Endothelial cell (in vitro differentiated cells): Measurements from ENCODE around the gene KCNE5. TPM values are rescaled to one million over a fixed set of nuclear protein-coding genes. Genes with fewer than 3 reads are reported as not detected.
"Not testable (repeated sequence)": the region's sequence is repeated elsewhere in the genome, so short reads cannot be mapped to it uniquely, and the experiment has no call there.

Experiments
- DNase-seq: peaks from one replicate; pipeline ENCODE4 v3.0.0; 2021; ENCODE audit warnings: low spot score
- H3K27ac Mint-ChIP-seq: one replicate; pipeline ENCODE4 v1.8.0; 2021; ENCODE audit warnings: mixed read lengths, inconsistent platforms; ENCODE audit not compliant: unreplicated experiment
- H3K27me3 Mint-ChIP-seq: one replicate; pipeline ENCODE4 v1.8.0; 2021; ENCODE audit warnings: mild to moderate bottlenecking, moderate library complexity, mixed read lengths, inconsistent platforms; ENCODE audit not compliant: unreplicated experiment
- H3K36me3 Mint-ChIP-seq: one replicate; pipeline ENCODE4 v1.8.0; 2021; ENCODE audit warnings: mild to moderate bottlenecking, low read depth, mixed read lengths, inconsistent platforms; ENCODE audit not compliant: unreplicated experiment
- H3K4me1 Mint-ChIP-seq: one replicate; pipeline ENCODE4 v1.8.0; 2021; ENCODE audit warnings: mild to moderate bottlenecking, mixed read lengths, inconsistent platforms; ENCODE audit not compliant: unreplicated experiment
- H3K4me3 Mint-ChIP-seq: one replicate; pipeline ENCODE4 v1.8.0; 2021; ENCODE audit warnings: mild to moderate bottlenecking, mixed read lengths, inconsistent platforms; ENCODE audit not compliant: unreplicated experiment
- H3K9me3 Mint-ChIP-seq: one replicate; pipeline ENCODE4 v1.8.0; 2021; ENCODE audit warnings: mixed read lengths, inconsistent platforms; ENCODE audit not compliant: unreplicated experiment
- long read RNA-seq: library from polyadenylated mRNA; unstranded; transcript quantifications from one replicate; pipeline ENCODE4 v2.0.0, GENCODE V29; 2020; ENCODE audit not compliant: unreplicated experiment
- total RNA-seq: library from RNA; stranded (reverse); fragmentation: NEBNext Ultra II Directional; extraction: Animal tissue kit (Norgen Biotek cat#: 25700); gene quantifications from one replicate; pipeline ENCODE4 v1.2.1, GENCODE V29; 2021; ENCODE audit not compliant: unreplicated experiment
- TF ChIP-seq, protein P1 (sequence below): fragments of 200-600 bp; sonication (generic); IDR thresholded peaks from one replicate; pipeline ENCODE4 v1.5.0; 2021; ENCODE audit warnings: antibody characterized with exemption; ENCODE audit not compliant: unreplicated experiment

Gene KCNE5, protein sequence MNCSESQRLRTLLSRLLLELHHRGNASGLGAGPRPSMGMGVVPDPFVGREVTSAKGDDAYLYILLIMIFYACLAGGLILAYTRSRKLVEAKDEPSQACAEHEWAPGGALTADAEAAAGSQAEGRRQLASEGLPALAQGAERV
- total RNA-seq: 9.4 TPM
- long read RNA-seq, transcript KCNE5-201 (1 exons, 1,473 nt): major isoform, 7 of 7 reads
- long read RNA-seq, partial matches to known transcripts: 0 of 7 reads
- long read RNA-seq, other reads (novel, unspliced or antisense): 0 of 7 reads

DNA sequence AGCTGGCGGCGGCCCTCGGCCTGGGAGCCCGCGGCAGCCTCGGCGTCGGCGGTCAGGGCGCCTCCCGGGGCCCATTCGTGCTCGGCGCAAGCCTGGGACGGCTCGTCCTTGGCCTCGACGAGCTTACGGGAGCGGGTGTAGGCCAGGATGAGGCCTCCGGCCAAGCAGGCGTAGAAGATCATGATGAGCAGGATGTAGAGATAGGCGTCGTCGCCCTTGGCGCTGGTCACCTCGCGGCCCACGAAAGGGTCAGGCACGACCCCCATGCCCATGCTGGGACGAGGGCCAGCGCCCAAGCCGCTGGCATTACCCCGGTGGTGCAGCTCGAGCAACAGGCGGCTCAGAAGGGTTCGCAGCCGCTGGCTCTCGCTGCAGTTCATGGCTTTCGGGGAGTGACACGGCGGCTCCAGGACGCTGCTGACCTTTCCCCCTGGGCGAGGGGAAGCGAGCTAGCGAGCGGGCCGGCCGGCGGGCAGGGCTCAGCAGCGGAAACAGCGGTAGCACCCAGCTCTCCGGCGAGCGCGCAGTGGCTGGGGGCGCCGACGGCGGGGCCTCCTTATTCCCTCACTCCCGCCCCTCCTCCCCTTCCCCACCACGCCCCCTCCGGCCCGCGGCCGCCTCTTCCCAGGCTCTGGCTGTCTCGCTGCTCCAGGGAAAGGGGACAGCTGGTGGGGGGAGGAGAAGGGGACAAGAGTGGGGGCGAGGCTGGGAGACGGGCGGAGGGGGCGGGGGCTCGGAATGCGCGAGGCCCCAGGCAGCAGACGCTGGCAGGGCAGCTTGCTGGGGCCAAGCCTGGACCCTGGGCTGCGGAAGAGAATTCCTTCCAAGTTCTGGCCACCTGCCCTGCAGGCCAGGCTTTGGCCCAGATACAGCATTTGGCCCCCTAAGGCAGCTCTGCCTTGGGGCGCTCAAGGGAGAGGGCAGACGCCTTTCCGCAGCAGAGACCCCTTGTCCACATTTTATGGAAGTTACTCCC lies at the start of gene KCNE5:
TSS of gene KCNE5 (minus strand) at position 532 of the 976 bp plus-strand sequence. CDS start at position 380, 152 bp downstream.
- peaks cover 5% of the 10 kb centered on the region for H3K4me1 Mint-ChIP-seq

DNA sequence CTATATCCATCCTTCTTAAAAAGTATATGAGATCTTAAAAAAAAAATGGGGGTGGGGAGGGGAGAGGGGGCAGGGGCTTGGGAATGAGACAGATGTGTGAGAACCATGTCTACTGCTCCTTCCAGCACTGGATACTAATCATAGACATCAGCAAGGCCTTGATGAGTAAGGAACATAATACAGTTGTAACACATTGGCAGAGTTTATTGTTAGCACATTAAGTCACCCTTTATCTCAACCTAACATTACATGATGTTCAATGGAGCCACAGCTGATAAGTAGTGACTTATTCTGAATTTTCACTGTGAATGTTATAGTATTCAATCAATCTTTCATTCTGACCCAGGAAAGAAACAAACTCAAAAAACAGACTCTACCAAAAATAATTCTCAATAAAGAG lies 47.3 kb upstream of the KCNE5 start:
- H3K27me3 Mint-ChIP-seq: no peaks in the 10 kb centered on the region
- TF ChIP-seq, protein P1, sequence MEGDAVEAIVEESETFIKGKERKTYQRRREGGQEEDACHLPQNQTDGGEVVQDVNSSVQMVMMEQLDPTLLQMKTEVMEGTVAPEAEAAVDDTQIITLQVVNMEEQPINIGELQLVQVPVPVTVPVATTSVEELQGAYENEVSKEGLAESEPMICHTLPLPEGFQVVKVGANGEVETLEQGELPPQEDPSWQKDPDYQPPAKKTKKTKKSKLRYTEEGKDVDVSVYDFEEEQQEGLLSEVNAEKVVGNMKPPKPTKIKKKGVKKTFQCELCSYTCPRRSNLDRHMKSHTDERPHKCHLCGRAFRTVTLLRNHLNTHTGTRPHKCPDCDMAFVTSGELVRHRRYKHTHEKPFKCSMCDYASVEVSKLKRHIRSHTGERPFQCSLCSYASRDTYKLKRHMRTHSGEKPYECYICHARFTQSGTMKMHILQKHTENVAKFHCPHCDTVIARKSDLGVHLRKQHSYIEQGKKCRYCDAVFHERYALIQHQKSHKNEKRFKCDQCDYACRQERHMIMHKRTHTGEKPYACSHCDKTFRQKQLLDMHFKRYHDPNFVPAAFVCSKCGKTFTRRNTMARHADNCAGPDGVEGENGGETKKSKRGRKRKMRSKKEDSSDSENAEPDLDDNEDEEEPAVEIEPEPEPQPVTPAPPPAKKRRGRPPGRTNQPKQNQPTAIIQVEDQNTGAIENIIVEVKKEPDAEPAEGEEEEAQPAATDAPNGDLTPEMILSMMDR: no peak
- H3K4me1 Mint-ChIP-seq: no peaks in the 10 kb centered on the region
- no peak overlapping the region for H3K4me3 Mint-ChIP-seq
- H3K36me3 Mint-ChIP-seq: peaks cover 15% of the 10 kb centered on the region
- DNase-seq: no peak
- H3K9me3 Mint-ChIP-seq: no peaks in the 10 kb centered on the region
- no peak overlapping the region for H3K27ac Mint-ChIP-seq

More for the DNA sequence above, at the start of gene KCNE5:
- TF ChIP-seq, protein P1: no peak
- Mint-ChIP-seq H3K9me3 (no peaks in the 10 kb centered on the region), H3K4me3 (no peak within 1 kb of the TSS), H3K27me3 (peaks cover 4% of the 10 kb centered on the region), H3K27ac (no peak within 1 kb of the TSS), H3K36me3 (peaks cover 7% of the 10 kb centered on the region)
- peak; percentile 21 for DNase-seq

DNA sequence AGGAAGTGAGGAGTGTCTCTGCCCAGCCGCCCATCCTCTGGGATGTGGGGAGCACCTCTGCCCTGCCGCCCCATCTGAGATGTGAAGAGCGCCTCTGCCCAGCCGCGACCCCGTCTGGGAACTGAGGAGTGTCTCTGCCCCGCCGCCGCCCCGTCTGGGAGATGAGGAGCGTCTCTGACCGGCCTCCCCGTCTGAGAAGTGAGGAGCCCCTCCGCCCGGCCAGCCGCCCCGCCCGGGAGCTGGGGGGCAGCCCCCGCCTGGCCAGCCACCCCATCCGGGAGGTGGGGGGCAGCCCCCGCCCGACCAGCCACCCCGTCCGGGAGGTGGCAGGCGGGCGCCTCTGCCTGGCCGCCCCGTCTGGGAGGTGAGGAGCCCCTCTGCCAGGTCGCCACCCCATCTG lies 46.2 kb upstream of the KCNE5 start:
- H3K36me3 Mint-ChIP-seq: peaks cover 15% of the 10 kb centered on the region

DNA sequence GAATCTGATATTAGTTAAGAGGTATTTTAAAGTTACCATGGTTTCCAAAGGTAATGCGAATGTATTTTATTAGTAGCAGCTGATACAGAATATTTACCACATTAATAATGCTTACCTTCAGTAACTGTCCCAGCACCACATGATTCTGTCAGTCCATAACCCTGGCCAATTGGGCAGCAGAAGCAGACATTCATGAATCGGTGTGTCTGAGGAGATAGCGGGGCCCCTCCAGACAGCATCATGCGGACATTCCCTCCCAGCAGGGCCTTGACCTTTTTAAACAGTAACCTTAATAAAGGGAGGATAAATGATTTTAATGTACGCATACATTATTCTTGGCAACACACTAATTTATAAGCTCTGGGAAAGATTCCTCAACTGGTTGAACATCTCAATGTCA lies 43.0 kb upstream of the KCNE5 start:
- no peaks in the 10 kb centered on the region for H3K4me1 Mint-ChIP-seq
- DNase-seq: no peak
- no peak overlapping the region for H3K4me3 Mint-ChIP-seq
- TF ChIP-seq, protein P1: no peak
- H3K9me3 Mint-ChIP-seq: no peaks in the 10 kb centered on the region
- peaks cover 17% of the 10 kb centered on the region for H3K36me3 Mint-ChIP-seq
- no peaks in the 10 kb centered on the region for H3K27me3 Mint-ChIP-seq
- H3K27ac Mint-ChIP-seq: no peak overlapping the region

More for the DNA sequence above, 46.2 kb upstream of the KCNE5 start:
- H3K9me3 Mint-ChIP-seq, H3K27ac Mint-ChIP-seq, H3K4me3 Mint-ChIP-seq, H3K27me3 Mint-ChIP-seq, H3K4me1 Mint-ChIP-seq, DNase-seq: not testable (repeated sequence)

DNA sequence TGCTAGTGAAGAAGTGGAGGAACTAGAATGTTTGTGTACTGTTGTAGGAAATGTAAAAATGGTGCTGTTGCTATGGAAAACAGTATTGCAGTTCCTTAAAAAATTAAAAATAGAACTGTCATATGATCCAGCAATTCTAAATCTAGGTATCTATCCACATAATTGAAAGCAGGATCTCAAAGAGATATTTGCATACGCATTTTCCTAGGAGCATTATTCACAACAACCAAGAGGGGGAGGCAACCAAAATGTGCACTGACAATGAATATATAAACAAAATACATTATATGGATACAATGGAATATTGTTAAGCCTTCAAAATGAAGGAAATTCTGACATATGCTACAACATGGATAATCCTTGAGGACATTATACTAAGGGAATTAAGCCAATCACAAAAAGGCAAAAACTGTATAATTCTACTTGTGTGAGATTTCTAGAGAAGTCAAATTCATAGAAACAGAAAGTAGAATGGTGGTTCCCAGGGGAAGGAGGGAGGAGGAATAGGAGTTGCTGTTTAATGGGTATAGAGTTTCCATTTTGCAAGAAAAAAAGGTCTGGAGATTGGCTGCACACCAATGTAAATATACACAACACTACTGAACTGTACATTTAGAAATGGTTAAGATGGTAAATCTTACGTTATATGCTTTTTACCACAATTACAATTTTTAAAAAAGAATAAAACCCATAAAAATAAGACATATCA lies 35.6 kb upstream of the KCNE5 start:
- peaks cover 14% of the 10 kb centered on the region for H3K4me1 Mint-ChIP-seq
- no peaks in the 10 kb centered on the region for H3K9me3 Mint-ChIP-seq
- no peak overlapping the region for H3K27ac Mint-ChIP-seq
- TF ChIP-seq, protein P1: no peak
- H3K36me3 Mint-ChIP-seq: peaks cover 16% of the 10 kb centered on the region
- H3K4me3 Mint-ChIP-seq: no peak overlapping the region
- peaks cover 3% of the 10 kb centered on the region for H3K27me3 Mint-ChIP-seq
- no peak for DNase-seq
